HG03159 (cell line): ENCODE results near the gene GRIK1.

Experiments used
- ATAC-seq: cut with Tn5 transposase; IDR thresholded peaks from one replicate; pipeline ENCODE4 v1.9.1; 2021; ENCODE audit warnings: mild to moderate bottlenecking, moderate library complexity; ENCODE audit not compliant: unreplicated experiment

The GRIK1 gene

DNA sequence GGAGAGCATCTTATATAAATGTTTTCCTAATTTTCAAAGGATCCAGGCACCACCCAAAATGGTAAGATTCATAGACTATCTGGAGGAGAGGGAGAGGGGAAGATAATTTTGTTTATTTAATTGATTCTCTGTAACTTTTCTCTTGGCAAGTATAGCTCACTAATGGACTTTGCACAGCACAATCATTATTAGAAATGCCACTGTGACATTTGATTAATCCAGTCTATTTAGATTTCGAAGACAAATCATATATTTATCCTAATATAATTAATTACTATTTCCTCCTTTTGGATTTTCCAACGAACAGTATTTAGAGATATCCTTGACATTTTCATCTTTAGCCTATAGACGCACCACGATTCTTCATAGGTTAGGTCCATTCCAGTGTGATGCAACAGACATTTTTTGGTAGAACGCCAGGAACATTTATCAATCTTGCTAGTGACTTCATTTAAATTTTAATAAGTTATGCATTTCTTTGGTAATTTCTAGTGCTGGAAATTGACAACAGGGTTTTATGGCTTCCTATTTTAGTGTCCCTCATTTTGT is 152.4 kb downstream of the GRIK1 start:
- no peak for ATAC-seq

DNA sequence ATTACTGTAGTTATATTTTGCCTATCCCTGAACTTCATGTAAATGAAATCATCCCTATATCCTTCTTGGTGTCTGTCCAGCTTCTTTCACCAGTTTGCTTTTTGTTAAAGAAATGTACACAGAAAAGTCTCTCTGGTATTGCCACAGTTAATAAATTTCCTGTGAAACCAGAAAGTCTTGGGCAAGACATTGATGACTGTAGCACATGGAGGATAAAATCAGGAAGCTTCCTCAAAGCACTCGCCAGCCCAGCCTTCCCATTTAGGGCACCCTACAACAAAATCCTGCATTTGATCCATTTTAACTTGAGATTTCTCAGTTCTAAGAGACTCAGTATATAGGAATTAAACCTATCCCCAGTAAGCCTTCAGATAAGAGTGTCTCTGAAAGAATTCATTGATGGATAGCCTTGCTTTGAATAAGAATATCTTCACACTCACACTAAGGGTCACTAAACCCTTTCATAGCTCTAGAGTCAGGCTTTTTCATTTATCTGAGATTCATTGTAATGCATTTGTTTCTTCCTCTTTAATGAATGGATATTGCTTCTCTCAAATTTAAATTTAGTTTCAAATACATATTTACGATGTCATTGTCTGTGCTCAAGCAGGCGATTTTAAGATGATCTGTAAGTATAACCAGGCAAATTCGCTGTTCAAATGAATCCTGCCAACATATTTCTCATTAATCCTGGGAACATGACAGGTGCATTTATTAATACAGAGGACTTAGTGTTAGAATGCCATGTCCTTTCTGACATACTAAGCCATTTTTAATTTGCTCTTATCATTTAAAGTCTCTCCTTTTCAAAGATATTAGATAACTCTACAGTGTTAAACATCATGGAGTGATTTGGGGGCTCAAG is 153.1 kb downstream of the GRIK1 start:
- no peak for ATAC-seq

DNA sequence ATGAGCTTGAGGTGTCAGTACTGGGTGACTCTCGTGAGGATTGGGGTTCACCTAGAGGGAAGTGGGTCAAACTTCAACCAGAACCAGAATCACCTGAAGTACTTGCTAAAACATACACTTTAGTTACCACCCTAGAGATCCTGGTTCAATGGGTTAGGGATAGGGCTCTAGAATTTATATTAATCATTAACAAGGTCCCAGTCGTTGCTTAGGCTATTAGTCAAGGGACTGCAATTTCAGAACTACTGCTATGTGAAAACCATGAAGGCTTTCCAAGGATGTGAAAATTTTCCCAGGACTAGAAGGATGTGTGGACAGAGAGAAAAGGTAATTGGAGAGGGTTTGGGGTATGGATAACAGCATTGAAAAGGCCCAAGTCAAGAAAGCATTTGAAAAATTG is 162.6 kb downstream of the GRIK1 start:
- ATAC-seq: no peak

DNA sequence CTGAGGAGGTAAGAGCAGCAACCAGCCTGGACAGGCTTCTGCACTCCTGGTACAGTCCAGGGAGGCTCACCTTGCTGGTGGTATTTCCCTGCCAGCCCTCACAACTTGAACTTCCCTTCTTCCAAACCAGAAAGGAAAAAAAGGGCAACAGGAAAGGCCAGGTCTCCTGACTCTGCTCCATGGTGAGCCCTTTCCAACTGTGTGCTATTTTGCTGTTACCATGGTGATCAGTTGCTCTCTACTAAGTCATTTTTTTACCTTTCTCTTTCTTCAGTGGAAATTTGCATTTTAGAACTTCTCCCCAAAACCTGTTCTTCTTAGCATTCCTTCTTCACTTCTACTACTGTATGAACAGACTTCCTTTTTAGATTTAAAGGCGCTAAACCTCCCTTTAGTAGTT is 164.3 kb downstream of the GRIK1 start:
- no peak for ATAC-seq

DNA sequence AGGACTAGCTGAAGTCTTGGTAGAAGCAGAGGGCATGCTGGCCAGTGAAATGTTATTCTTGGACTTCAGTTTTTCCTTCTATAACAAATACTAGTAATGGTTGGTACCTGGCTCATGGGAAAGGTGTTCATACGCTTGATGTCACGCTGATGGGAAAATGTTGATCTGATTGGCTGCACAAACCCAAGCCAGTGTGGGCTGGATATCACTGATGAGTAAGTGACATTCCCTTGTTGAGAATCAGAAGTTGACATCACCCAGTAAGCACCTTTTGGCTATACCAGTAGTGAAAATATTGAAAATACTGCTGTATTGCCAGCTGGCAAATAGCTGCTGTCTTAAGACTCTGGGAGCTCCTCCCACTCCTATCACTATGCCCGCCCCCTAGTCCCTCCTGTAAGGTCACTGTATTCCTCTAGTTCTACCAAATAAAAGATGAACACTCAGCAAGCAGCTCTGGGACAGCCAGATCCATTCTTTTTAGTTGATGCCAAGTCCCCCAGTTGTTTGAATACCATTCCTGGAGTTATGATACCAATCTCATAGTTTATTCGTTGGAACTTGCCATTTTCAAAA is 168.2 kb downstream of the GRIK1 start:
- no peak for ATAC-seq

DNA sequence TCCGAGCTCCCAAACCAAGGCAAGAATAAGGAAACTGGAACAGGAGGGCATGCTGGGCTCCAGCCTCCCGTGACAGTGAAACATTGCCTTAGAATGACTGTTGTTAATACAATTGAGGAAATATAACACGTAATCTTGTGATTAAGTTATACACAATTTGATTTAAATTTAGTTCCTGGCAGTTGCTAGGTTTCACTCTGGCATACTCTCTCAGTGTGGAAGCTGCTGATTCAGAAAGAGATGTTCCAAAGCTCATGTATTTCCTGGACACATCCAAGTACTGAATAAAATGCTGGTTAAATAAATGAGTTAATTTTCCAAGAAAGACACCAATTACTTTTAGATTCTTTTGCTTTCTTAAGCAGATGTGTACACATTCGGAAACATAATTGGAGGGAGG is 176.1 kb downstream of the GRIK1 start:
- ATAC-seq: no peak

DNA sequence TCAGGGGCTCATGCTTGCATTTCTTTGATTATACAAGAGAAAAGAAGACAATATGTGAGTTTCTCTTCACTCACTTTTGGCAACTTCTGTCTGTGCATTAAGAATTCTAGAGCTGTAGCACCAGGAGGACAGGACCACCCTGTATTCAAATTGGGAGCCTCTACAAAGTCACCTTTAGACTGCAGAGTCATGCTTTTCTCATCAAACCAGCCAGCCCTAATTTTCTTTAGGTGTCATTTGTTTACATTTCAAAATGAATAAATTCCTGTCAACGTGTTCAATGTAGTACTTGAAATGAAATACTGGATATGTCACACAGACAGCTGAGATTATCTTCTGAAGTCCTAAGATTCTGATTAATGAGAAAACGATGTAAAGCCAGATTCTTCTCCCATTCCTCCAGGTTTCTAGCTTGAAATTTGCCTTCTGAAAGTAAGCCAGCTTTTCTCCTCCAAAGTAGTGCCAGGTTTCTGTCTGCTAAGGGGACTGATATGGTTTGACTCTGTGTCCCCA is 177.2 kb downstream of the GRIK1 start:
- ATAC-seq: no peak

DNA sequence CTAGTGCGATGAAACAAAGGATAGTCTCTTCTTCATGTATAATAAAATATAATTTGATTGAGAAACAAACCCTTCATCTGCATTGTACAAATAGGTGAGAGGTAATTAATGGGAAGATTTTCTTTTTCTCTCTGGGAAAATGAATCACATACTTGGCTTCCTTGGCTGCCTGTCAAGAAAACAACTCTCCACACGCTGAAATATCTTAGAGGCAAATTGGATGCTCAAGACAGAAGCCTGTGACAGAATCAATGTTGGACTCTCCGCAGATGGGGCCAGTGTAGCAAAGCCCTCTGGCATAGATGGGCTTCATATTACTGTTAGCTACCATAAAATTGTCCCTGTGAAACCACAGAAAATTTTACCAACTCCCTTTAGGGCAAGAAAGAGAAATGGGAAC is 186.6 kb downstream of the GRIK1 start:
- no peak for ATAC-seq

DNA sequence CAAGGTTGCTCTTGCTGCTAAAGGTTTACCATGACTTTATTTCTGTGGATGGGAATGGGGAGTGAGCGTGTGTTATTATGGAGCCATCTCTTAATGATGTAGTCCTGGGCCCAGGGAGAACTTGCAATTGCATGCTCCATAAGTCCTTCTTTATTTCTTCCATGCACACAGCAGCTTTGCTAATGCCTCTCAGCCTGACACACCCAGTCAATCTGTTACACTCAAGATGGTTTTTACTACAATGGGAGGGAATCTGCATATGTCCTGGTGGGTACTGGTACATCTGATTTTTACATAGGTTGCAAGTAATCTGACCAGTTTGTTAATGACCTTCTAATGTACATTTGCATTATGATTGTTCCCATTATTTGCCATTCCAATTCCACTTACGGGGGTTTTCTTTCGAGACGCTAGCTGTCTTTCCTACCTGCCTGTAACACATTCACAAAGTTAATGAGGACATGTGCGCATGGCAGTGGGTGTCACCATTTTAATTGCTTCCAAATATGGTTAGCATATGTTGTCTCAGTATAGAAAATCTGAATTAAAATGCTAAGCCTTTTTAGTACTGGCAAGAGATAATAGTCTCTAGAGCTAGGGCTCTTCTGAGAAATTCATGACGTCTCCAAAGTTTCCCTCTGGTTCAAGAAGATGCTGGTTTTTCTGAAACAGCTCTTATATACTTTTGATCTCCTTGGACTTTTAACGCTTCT is 188.2 kb downstream of the GRIK1 start:
- no peak for ATAC-seq

DNA sequence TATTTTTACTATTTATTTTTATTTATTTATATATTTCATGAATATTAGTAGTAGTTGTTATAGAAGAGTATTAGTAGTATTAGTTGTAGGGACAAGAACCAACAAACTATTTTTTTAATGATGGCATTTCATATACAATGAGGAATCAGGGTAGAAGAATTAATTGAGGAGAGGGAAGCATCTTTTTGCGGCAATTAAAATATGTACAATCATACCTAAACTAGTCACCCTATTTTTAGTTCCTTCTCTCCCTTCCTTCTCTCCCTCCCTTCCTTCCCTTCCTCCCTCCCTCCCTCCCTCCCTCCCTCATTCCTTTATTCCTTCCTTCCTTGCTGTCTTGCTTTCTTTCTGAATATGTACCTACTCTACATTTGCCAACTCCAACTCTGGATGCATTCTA is 189.8 kb downstream of the GRIK1 start:
- no peak for ATAC-seq

DNA sequence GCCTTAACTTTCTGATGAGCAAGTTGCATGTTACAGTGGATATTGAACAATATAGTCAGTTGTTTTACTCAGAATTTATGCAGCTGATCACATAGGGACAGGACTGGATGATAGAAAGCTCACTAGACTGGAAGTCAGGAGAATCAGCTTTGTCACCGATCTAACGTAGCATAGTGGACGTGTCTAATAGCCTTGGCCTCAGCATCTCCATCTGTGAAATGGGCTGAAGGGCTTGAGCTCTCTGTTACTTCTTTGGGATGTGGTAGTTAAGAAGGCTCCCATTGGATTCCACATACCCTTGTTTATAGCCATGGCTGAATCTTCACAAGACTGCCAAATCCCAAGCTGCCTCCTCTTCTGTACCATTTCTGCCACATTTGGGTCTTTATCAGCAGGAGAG is 190.6 kb downstream of the GRIK1 start:
- no peak for ATAC-seq

DNA sequence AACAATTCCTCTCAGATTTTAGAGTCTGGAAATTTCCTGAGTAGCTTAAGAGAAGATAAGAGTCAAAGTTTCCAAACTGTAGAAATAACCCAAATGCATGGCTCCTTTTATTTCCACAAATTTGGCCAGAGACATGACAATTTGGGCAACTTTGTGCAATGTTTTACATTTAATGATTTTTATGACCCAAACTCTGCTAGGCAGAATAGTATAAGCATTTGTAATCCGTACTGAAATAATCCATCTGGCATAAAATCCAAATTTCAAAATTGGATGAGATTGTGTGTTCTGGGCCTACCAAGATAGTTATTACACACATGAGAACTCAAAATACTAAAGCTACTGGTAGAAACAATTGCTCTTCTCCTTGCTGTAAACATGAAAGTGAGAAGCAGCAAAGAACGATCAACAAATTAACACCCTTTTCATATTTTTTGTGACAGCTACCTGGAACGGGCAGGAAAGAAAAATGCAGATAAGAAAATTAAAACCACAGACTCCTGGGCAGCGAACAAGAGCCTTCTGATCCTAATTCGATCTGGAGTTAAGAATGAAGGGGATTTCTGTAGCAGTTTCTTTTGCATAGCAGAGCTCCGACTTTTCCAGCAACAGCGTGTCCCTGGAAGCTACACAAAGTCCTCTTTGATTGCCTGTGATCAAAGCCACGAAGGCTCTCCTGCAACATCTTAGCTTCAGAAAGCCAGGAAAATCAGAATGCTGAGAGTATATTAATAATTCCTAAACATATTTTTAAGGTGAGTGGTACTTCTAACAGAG is 191.2 kb downstream of the GRIK1 start:
- ATAC-seq: no peak

DNA sequence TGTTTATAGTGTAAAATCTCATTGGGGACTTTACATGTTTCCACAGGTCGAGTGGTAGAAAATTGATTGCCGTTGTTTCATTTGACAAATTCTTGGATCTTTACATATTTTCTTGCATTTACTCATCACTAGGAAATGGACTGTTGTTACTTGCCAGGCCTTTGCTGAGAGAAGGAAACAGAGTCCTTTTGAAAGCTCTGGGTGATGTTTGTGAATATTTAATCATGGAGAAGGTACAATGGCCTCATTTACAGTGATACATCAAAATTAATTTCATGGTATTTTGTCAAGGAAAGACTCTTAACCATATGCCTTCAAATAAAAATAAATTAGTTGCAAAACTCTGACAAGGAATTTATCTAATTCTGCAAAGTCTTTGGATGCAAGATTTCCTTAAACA is 198.0 kb downstream of the GRIK1 start:
- no peak for ATAC-seq

DNA sequence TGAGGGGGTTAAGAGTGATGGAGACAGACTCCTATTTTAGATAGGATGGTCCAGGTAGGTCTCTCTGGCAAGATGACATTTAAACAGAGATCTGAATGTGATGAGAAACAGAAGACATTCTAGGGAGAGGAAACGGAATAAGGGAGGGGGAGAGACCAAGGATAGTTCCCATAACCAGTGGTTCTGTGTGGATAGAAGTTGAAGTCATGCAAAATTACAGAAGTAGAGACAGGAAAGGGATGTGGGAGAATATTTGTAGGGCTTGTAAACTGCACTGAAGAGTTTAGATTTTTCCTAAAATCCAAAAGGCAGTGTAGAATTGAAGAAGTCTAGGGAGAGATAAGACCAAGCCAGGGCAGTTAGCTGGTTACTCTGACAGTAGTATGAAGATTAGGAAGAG is 200.6 kb downstream of the GRIK1 start:
- ATAC-seq: no peak

DNA sequence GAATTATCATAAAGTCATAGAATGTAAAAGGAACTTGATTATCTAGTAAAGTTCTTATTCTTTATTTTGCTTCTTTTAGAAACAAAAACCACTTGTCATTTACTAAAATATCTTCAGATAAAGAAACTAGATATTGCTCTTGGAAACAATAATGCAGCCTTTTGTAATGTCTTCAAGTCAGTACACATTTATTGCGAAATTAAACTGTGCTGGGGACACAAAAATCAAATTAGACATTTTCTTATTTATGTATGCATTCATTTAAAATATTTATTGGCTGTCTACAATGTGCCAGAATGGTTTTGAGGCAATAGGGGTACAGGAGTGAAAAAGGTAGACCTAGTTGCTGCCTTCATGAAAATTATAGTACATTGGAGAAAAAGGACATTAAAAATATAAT is 201.1 kb downstream of the GRIK1 start:
- ATAC-seq: no peak

DNA sequence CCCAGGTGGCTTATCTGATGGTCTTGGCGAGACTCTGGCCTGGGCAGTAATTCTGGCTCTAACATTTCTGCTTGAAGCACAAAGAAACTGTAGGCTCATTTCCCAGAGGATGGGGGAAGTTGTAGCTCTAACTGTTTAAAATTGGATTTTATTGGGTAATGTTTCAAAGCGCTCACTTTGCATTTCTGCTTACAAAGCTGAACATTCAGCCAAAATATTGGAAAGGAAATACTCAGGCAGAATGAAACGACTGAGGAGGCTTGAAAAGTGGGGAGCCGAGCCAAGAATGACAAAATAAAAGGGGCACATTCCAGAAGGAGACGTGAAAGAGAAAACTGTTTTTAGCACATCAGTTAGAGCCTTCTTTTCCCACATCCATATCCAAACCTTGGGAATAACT is 202.6 kb downstream of the GRIK1 start:
- ATAC-seq: no peak

DNA sequence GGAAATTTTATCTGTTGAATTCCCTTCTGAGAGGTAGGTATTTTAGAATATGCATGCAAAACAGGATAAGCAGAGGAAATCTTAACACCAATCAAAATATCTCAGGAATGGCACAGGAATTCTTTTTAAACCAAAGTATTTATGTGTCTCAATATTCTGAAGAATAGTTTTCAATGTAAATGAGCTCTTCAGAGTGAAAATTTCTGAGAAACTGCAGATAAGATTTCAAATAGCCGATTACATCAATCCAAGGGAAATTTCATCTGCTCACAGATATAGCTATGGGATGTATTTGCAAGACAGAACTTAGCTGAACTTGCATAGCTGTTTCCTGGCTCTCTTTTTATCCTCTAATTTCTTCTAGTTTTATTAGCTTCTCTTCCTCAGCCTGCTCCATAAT is 209.5 kb downstream of the GRIK1 start:
- ATAC-seq: no peak

DNA sequence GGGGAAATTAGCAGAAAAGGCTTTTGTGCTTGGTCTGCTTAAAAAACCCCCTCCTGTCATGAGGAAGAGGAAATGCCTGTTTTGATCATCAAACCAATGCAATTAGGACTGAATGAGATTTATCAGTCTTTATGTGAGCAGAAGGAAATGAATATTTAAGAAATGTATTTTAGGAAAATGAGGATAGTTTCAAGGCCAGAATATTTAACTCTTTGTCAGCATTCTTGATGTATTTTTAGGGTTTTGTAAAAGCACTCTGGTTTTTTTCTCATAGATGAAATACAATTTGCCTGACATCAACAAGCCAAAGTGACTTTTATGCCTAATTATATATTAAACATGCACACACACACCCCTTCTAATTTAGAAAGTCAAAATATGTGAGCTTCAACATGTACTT is 213.8 kb downstream of the GRIK1 start:
- ATAC-seq: no peak

DNA sequence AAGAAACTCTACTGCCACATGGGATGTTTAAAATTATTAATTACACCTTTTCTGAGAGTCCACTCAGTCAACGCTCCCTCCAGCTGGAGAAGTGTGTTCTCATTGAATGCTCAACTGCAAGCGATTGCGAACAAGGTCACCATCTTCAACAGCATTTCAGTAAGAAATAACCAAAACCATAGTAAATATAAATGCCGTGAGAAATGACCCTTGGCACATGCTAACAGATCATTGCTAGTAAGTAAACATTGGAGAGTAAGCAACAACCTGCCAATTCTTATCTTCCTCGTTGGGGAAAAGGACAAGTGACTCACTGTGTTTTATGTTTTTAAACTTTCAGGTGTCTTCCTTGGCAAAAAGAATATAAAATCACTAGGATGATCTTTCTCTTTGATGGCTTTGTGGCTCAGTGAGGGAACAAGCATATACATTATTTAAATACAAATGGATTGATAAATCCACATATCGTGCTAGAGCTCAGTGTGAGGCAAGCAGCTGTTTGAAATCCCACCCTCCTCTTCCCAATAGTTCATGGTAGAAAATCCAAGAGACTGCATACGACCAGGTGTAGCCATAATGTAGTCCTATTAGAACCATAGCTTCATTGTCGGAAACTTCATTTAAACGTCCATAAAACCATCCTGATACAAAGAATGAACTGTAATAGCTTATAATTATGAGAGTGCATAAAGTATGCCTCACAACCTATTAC is 214.6 kb downstream of the GRIK1 start:
- ATAC-seq: no peak

DNA sequence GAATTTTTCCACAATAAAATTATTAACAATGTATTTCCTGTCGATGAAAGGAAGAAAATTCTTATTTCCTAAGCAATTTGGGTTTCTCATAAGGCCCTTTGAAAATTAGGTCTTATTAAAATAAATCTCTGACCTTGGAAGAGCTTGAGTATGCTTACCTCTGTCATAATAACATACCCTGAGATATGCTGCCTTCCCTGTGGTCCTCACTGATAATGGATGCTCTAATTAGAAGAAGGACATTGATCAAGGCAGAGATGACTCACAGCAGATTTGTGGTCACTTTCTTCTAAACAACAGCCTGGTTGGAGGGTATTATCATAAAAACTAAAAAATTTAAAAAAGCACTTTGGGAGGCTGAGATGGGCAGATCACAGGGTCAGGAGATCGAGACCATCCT is 217.8 kb downstream of the GRIK1 start:
- ATAC-seq: no peak
